Activated CD4-positive, alpha-beta memory T cell treated with anti-CD3 and anti-CD28 coated beads, Interleukin-2, amount 10 ng/mL, durations not matched to agents 7 days and 5 days (primary cell): ENCODE results near the gene STPG1. TPM values are rescaled to one million over a fixed set of nuclear protein-coding genes. Genes with fewer than 3 reads are reported as not detected.

Experiments used
- CTCF ChIA-PET: fragments of 350-600 bp; sonication (Branson Sonifier 250); formaldehyde crosslinking; loops from one replicate; lab custom pipeline; 2021; ENCODE audit warnings: antibody characterized with exemption, inconsistent platforms; lab: Charles Lee
- POLR2A ChIA-PET: fragments of 350-600 bp; sonication (Branson Sonifier 250); formaldehyde crosslinking; loops from one replicate; lab custom pipeline; 2021; ENCODE audit warnings: antibody characterized with exemption; lab: Charles Lee
- DNase-seq: peaks from one replicate; pipeline ENCODE4 v3.0.0-alpha.2; 2020
- H3K27ac Mint-ChIP-seq: one replicate; pipeline ENCODE4 v1.8.0; 2021; ENCODE audit warnings: mild to moderate bottlenecking, mixed read lengths
- H3K27me3 Mint-ChIP-seq: one replicate; pipeline ENCODE4 v1.8.0; 2021; ENCODE audit warnings: mixed read lengths
- H3K36me3 Mint-ChIP-seq: one replicate; pipeline ENCODE4 v1.8.0; 2021; ENCODE audit warnings: low read depth, mixed read lengths
- H3K4me1 Mint-ChIP-seq: one replicate; pipeline ENCODE4 v1.8.0; 2021; ENCODE audit warnings: mixed read lengths
- H3K4me3 Mint-ChIP-seq: one replicate; pipeline ENCODE4 v1.8.0; 2021; ENCODE audit warnings: mild to moderate bottlenecking, mixed read lengths
- H3K9me3 Mint-ChIP-seq: one replicate; pipeline ENCODE4 v1.8.0; 2021; ENCODE audit warnings: mixed read lengths
- total RNA-seq, 2 experiments: library from RNA; stranded (reverse); gene quantifications; one replicate each; pipeline ENCODE4 v1.2.3, GENCODE V29; 2021

The STPG1 gene
- total RNA-seq, 2 experiments from 2014 or later, result 9.1 to 9.5 TPM

- POLR2A ChIA-PET, result no interaction called here
- no peak overlapping the region for H3K4me3 Mint-ChIP-seq
- peaks cover 9% of the 10 kb centered on the region for H3K4me1 Mint-ChIP-seq
- no peak overlapping the region for H3K27ac Mint-ChIP-seq
- no peaks in the 10 kb centered on the region for H3K36me3 Mint-ChIP-seq
- DNase-seq, result no peak
- no peaks in the 10 kb centered on the region for H3K9me3 Mint-ChIP-seq
- peaks cover 11% of the 10 kb centered on the region for H3K27me3 Mint-ChIP-seq
- CTCF ChIA-PET, result interaction anchor here (1.1 kb wide), 1 partner anchor 45 kb away, joined by 3 read pairs; no protein-coding TSS in a partner anchor
These were observed 68.2 kb downstream of the STPG1 start for GRCh38 chr1:24345334-24345733.

GRCh38 chr1:24344090-24344742 is 69.4 kb downstream of the STPG1 start:
- Mint-ChIP-seq H3K9me3 (no peaks in the 10 kb centered on the region), H3K27me3 (peaks cover 11% of the 10 kb centered on the region)
- POLR2A ChIA-PET, result no interaction called here

GRCh38 chr1:24343412-24344089 is 70.0 kb downstream of the STPG1 start:
- Mint-ChIP-seq H3K4me3 (no peak overlapping the region), H3K27me3 (peaks cover 8% of the 10 kb centered on the region), H3K9me3 (no peaks in the 10 kb centered on the region), H3K36me3 (no peaks in the 10 kb centered on the region), H3K27ac (no peak overlapping the region), H3K4me1 (no peaks in the 10 kb centered on the region)
- DNase-seq, result no peak
- ChIA-PET CTCF (no interaction called here), POLR2A (no interaction called here)

More at GRCh38 chr1:24344090-24344742, 69.4 kb downstream of the STPG1 start:
- no peaks in the 10 kb centered on the region for H3K4me1 Mint-ChIP-seq
- no peak for DNase-seq
- no peak overlapping the region for H3K27ac Mint-ChIP-seq
- CTCF ChIA-PET, result interaction anchor here (1.1 kb wide), 1 partner anchor 47 kb away, joined by 3 read pairs; no protein-coding TSS in a partner anchor
- no peaks in the 10 kb centered on the region for H3K36me3 Mint-ChIP-seq
- no peak overlapping the region for H3K4me3 Mint-ChIP-seq

GRCh38 chr1:24341260-24341659 is 72.3 kb downstream of the STPG1 start:
- Mint-ChIP-seq H3K27ac (no peak overlapping the region), H3K4me3 (no peak overlapping the region), H3K36me3 (no peaks in the 10 kb centered on the region), H3K4me1 (no peaks in the 10 kb centered on the region), H3K27me3 (peaks cover 6% of the 10 kb centered on the region), H3K9me3 (no peaks in the 10 kb centered on the region)
- DNase-seq, result no peak
- ChIA-PET POLR2A (no interaction called here), CTCF (no interaction called here)

GRCh38 chr1:24340770-24341169 is 72.8 kb downstream of the STPG1 start:
- H3K27me3 Mint-ChIP-seq, result peaks cover 6% of the 10 kb centered on the region
- no peaks in the 10 kb centered on the region for H3K9me3 Mint-ChIP-seq
- H3K36me3 Mint-ChIP-seq, result no peaks in the 10 kb centered on the region
- no peak overlapping the region for H3K4me3 Mint-ChIP-seq
- no peak for DNase-seq
- ChIA-PET POLR2A (no interaction called here), CTCF (no interaction called here)
- no peak overlapping the region for H3K27ac Mint-ChIP-seq
- no peaks in the 10 kb centered on the region for H3K4me1 Mint-ChIP-seq

GRCh38 chr1:24339996-24340395 is 73.6 kb downstream of the STPG1 start:
- H3K4me1 Mint-ChIP-seq, result no peaks in the 10 kb centered on the region
- peaks cover 6% of the 10 kb centered on the region for H3K27me3 Mint-ChIP-seq
- no peak overlapping the region for H3K4me3 Mint-ChIP-seq
- H3K27ac Mint-ChIP-seq, result no peak overlapping the region
- CTCF ChIA-PET, result no interaction called here
- no peaks in the 10 kb centered on the region for H3K36me3 Mint-ChIP-seq
- DNase-seq, result no peak
- no peaks in the 10 kb centered on the region for H3K9me3 Mint-ChIP-seq
- POLR2A ChIA-PET, result no interaction called here

GRCh38 chr1:24338447-24338846 is 75.1 kb downstream of the STPG1 start:
- Mint-ChIP-seq H3K27ac (no peak overlapping the region), H3K36me3 (no peaks in the 10 kb centered on the region), H3K4me3 (no peak overlapping the region), H3K9me3 (no peaks in the 10 kb centered on the region), H3K27me3 (peaks cover 9% of the 10 kb centered on the region), H3K4me1 (no peaks in the 10 kb centered on the region)
- DNase-seq, result no peak
- ChIA-PET POLR2A (no interaction called here), CTCF (interaction anchor here (0.7 kb wide), 1 partner anchor 139 kb away, joined by 3 read pairs; no protein-coding TSS in a partner anchor)

GRCh38 chr1:24337455-24337854 is 76.1 kb downstream of the STPG1 start:
- H3K27ac Mint-ChIP-seq, result no peak overlapping the region
- H3K27me3 Mint-ChIP-seq, result peaks cover 10% of the 10 kb centered on the region
- H3K4me3 Mint-ChIP-seq, result no peak overlapping the region
- DNase-seq, result no peak
- no peaks in the 10 kb centered on the region for H3K9me3 Mint-ChIP-seq
- CTCF ChIA-PET, result no interaction called here
- POLR2A ChIA-PET, result interaction anchor here (0.5 kb wide), 1 partner anchor 163 kb away, joined by 4 read pairs; no protein-coding TSS in a partner anchor
- no peaks in the 10 kb centered on the region for H3K4me1 Mint-ChIP-seq
- no peaks in the 10 kb centered on the region for H3K36me3 Mint-ChIP-seq

- CTCF ChIA-PET, result no interaction called here
- H3K4me1 Mint-ChIP-seq, result no peaks in the 10 kb centered on the region
- H3K9me3 Mint-ChIP-seq, result no peaks in the 10 kb centered on the region
- DNase-seq, result no peak
- peaks cover 18% of the 10 kb centered on the region for H3K27me3 Mint-ChIP-seq
- H3K27ac Mint-ChIP-seq, result no peak overlapping the region
- no peaks in the 10 kb centered on the region for H3K36me3 Mint-ChIP-seq
- no peak overlapping the region for H3K4me3 Mint-ChIP-seq
- POLR2A ChIA-PET, result no interaction called here
These were observed 77.5 kb downstream of the STPG1 start for GRCh38 chr1:24336075-24336474.

- H3K9me3 Mint-ChIP-seq, result no peaks in the 10 kb centered on the region
- DNase-seq, result no peak
- ChIA-PET CTCF (no interaction called here), POLR2A (no interaction called here)
- no peak overlapping the region for H3K4me3 Mint-ChIP-seq
- no peaks in the 10 kb centered on the region for H3K36me3 Mint-ChIP-seq
- H3K27me3 Mint-ChIP-seq, result peaks cover 50% of the 10 kb centered on the region
- no peak overlapping the region for H3K27ac Mint-ChIP-seq
- no peaks in the 10 kb centered on the region for H3K4me1 Mint-ChIP-seq
These were observed 81.5 kb downstream of the STPG1 start for GRCh38 chr1:24331961-24332673.

- Mint-ChIP-seq H3K27me3 (peaks cover 70% of the 10 kb centered on the region), H3K9me3 (no peaks in the 10 kb centered on the region), H3K27ac (no peak overlapping the region), H3K36me3 (no peaks in the 10 kb centered on the region), H3K4me1 (no peaks in the 10 kb centered on the region), H3K4me3 (no peak overlapping the region)
- ChIA-PET CTCF (interaction anchor here (1.2 to 1.3 kb wide), 3 partner anchors 14 to 180 kb away, joined by 3 to 4 read pairs (median 3); no protein-coding TSS in a partner anchor), POLR2A (no interaction called here)
- DNase-seq, result no peak
These were observed 83.6 kb downstream of the STPG1 start for GRCh38 chr1:24329797-24330543.

- peaks cover 77% of the 10 kb centered on the region for H3K27me3 Mint-ChIP-seq
- no peaks in the 10 kb centered on the region for H3K36me3 Mint-ChIP-seq
- ChIA-PET POLR2A (no interaction called here), CTCF (interaction anchor here (1.3 kb wide), 1 partner anchor 63 kb away, joined by 3 read pairs; no protein-coding TSS in a partner anchor)
- H3K4me1 Mint-ChIP-seq, result no peaks in the 10 kb centered on the region
- no peaks in the 10 kb centered on the region for H3K9me3 Mint-ChIP-seq
- no peak overlapping the region for H3K27ac Mint-ChIP-seq
- no peak for DNase-seq
- H3K4me3 Mint-ChIP-seq, result no peak overlapping the region
These were observed 84.3 kb downstream of the STPG1 start for GRCh38 chr1:24329331-24329730.
